IPS-20b (cell line): ENCODE results near the gene HMCN2.
A peak's percentile ranks its signal among the peaks of the same experiment; 100 is the strongest.

Source experiments
- H3K27ac ChIP-seq: one replicate; pipeline ENCODE4 v1.5.1; 2013; ENCODE audit warnings: low read length
- H3K27me3 ChIP-seq: 2 replicates; pipeline ENCODE4 v1.6.1; 2013; ENCODE audit warnings: mild to moderate bottlenecking, low read length, inconsistent platforms; ENCODE audit not compliant: insufficient read depth
- H3K36me3 ChIP-seq: 2 replicates; pipeline ENCODE4 v1.6.1; 2013; ENCODE audit warnings: low read depth, mild to moderate bottlenecking, inconsistent platforms, low read length, moderate library complexity; ENCODE audit not compliant: insufficient read depth
- H3K4me1 ChIP-seq: 2 replicates; pipeline ENCODE4 v1.6.1; 2013; ENCODE audit warnings: mild to moderate bottlenecking, control low read depth, inconsistent platforms, low read length, moderate library complexity; ENCODE audit not compliant: insufficient read depth
- H3K4me3 ChIP-seq: 2 replicates; pipeline ENCODE4 v1.5.1; 2013; ENCODE audit warnings: mild to moderate bottlenecking, low read length, inconsistent platforms
- H3K9ac ChIP-seq: 2 replicates; pipeline ENCODE4 v1.6.1; 2013; ENCODE audit warnings: low read depth, mild to moderate bottlenecking, inconsistent platforms, low read length, moderate library complexity
- H3K9me3 ChIP-seq: 2 replicates; pipeline ENCODE4 v1.6.1; 2013; ENCODE audit warnings: mild to moderate bottlenecking, low read depth, low read length, inconsistent platforms; ENCODE audit not compliant: insufficient read depth

HMCN2 gene

GRCh38 chr9:130421154-130421801 is 155.7 kb downstream of the HMCN2 start:
- peaks cover 4% of the 10 kb centered on the region; the same call in 1 of the 2 replicates for H3K4me1 ChIP-seq
- no peak overlapping the region for H3K27ac ChIP-seq
- no peak overlapping the region; the same call in 1 of the 2 replicates for H3K4me3 ChIP-seq
- H3K27me3 ChIP-seq = no peaks in the 10 kb centered on the region
- H3K9ac ChIP-seq = peak overlapping the region; percentile 27; the same call in 1 of the 2 replicates
- H3K36me3 ChIP-seq = no peaks in the 10 kb centered on the region
- H3K9me3 ChIP-seq = peaks cover 4% of the 10 kb centered on the region; the same call in 1 of the 2 replicates

GRCh38 chr9:130421802-130422276 is 156.3 kb downstream of the HMCN2 start:
- H3K27me3 ChIP-seq = no peaks in the 10 kb centered on the region

GRCh38 chr9:130422546-130422945 is 157.0 kb downstream of the HMCN2 start:
- Histone ChIP-seq H3K9ac (no peak overlapping the region), H3K27ac (no peak overlapping the region), H3K4me1 (peaks cover 4% of the 10 kb centered on the region; the same call in 1 of the 2 replicates), H3K9me3 (peaks cover 4% of the 10 kb centered on the region; the same call in 1 of the 2 replicates), H3K36me3 (no peaks in the 10 kb centered on the region), H3K27me3 (no peaks in the 10 kb centered on the region), H3K4me3 (no peak overlapping the region)

More at GRCh38 chr9:130421802-130422276, 156.3 kb downstream of the HMCN2 start:
- Histone ChIP-seq H3K4me1 (peaks cover 4% of the 10 kb centered on the region; the same call in 1 of the 2 replicates), H3K9ac (peak overlapping the region; percentile 27; the same call in 1 of the 2 replicates), H3K27ac (no peak overlapping the region), H3K9me3 (peaks cover 4% of the 10 kb centered on the region; the same call in 1 of the 2 replicates), H3K4me3 (no peak overlapping the region; the same call in 1 of the 2 replicates), H3K36me3 (no peaks in the 10 kb centered on the region)

GRCh38 chr9:130423272-130423671 is 157.7 kb downstream of the HMCN2 start:
- H3K9me3 ChIP-seq = peaks cover 4% of the 10 kb centered on the region; the same call in 1 of the 2 replicates
- no peak overlapping the region for H3K9ac ChIP-seq
- peaks cover 4% of the 10 kb centered on the region; the same call in 1 of the 2 replicates for H3K4me1 ChIP-seq
- no peaks in the 10 kb centered on the region for H3K27me3 ChIP-seq
- no peak overlapping the region for H3K4me3 ChIP-seq
- H3K36me3 ChIP-seq = no peaks in the 10 kb centered on the region
- H3K27ac ChIP-seq = no peak overlapping the region

GRCh38 chr9:130424595-130425454 is 159.3 kb downstream of the HMCN2 start:
- H3K27ac ChIP-seq = no peak overlapping the region

GRCh38 chr9:130425741-130426466 is 160.3 kb downstream of the HMCN2 start:
- Histone ChIP-seq H3K9me3 (no peaks in the 10 kb centered on the region), H3K27me3 (no peaks in the 10 kb centered on the region), H3K36me3 (no peaks in the 10 kb centered on the region), H3K4me3 (no peak overlapping the region), H3K4me1 (peaks cover 4% of the 10 kb centered on the region; the same call in 1 of the 2 replicates), H3K9ac (no peak overlapping the region), H3K27ac (no peak overlapping the region)

More at GRCh38 chr9:130424595-130425454, 159.3 kb downstream of the HMCN2 start:
- H3K27me3 ChIP-seq = no peaks in the 10 kb centered on the region
- H3K9me3 ChIP-seq = no peaks in the 10 kb centered on the region
- H3K9ac ChIP-seq = no peak overlapping the region
- no peaks in the 10 kb centered on the region for H3K36me3 ChIP-seq
- peaks cover 4% of the 10 kb centered on the region; the same call in 1 of the 2 replicates for H3K4me1 ChIP-seq
- H3K4me3 ChIP-seq = no peak overlapping the region

- H3K4me3 ChIP-seq = no peak overlapping the region
- no peaks in the 10 kb centered on the region for H3K9me3 ChIP-seq
- H3K4me1 ChIP-seq = peaks cover 3% of the 10 kb centered on the region; the same call in 1 of the 2 replicates
- H3K9ac ChIP-seq = no peak overlapping the region
- no peaks in the 10 kb centered on the region for H3K27me3 ChIP-seq
- no peak overlapping the region for H3K27ac ChIP-seq
- no peaks in the 10 kb centered on the region for H3K36me3 ChIP-seq
Measured at GRCh38 chr9:130426467-130426773, 160.9 kb downstream of the HMCN2 start.

GRCh38 chr9:130426883-130427282 is 161.3 kb downstream of the HMCN2 start:
- Histone ChIP-seq H3K27ac (no peak overlapping the region), H3K27me3 (peaks cover 3% of the 10 kb centered on the region), H3K4me1 (no peaks in the 10 kb centered on the region), H3K9me3 (no peaks in the 10 kb centered on the region), H3K9ac (no peak overlapping the region), H3K4me3 (no peak overlapping the region), H3K36me3 (no peaks in the 10 kb centered on the region)

- Histone ChIP-seq H3K9me3 (no peaks in the 10 kb centered on the region), H3K9ac (no peak overlapping the region), H3K27me3 (peaks cover 8% of the 10 kb centered on the region), H3K4me1 (no peaks in the 10 kb centered on the region), H3K27ac (no peak overlapping the region), H3K4me3 (no peak overlapping the region), H3K36me3 (no peaks in the 10 kb centered on the region)
Measured at GRCh38 chr9:130427326-130427725, 161.8 kb downstream of the HMCN2 start.

GRCh38 chr9:130428086-130428665 is 162.6 kb downstream of the HMCN2 start:
- no peaks in the 10 kb centered on the region for H3K9me3 ChIP-seq
- no peak overlapping the region for H3K27ac ChIP-seq
- no peak overlapping the region for H3K9ac ChIP-seq
- no peak overlapping the region for H3K4me3 ChIP-seq
- H3K4me1 ChIP-seq = peaks cover 3% of the 10 kb centered on the region; the same call in 1 of the 2 replicates
- peaks cover 16% of the 10 kb centered on the region for H3K27me3 ChIP-seq
- no peaks in the 10 kb centered on the region for H3K36me3 ChIP-seq

- Histone ChIP-seq H3K4me1 (peaks cover 3% of the 10 kb centered on the region; the same call in 1 of the 2 replicates), H3K4me3 (no peak overlapping the region), H3K9me3 (no peaks in the 10 kb centered on the region), H3K27ac (no peak overlapping the region), H3K9ac (no peak overlapping the region), H3K36me3 (no peaks in the 10 kb centered on the region), H3K27me3 (peaks cover 28% of the 10 kb centered on the region)
Measured at GRCh38 chr9:130429381-130429780, 163.8 kb downstream of the HMCN2 start.
